Activated CD8-positive, alpha-beta T cell treated with anti-CD3 and anti-CD28 coated beads, Interleukin-2, amount 10 ng/mL, durations not matched to agents 7 days and 5 days (primary cell): ENCODE results near the gene BNIP1. TPM values are rescaled to one million over a fixed set of nuclear protein-coding genes. Genes with fewer than 3 reads are reported as not detected.

ENCODE experiments used
- total RNA-seq, 2 experiments: library from RNA; stranded (reverse); gene quantifications; one replicate each; pipeline ENCODE4 v1.2.3, GENCODE V29; 2021

Gene BNIP1
- total RNA-seq, 2 experiments from 2014 or later: 14.3 to 14.5 TPM

Other genes starting within 250 kb of the BNIP1 start
- 10 to 100 TPM; 45.1 to 49.4 TPM for gene RPL26L1, start 185.1 kb upstream of the BNIP1 start, total RNA-seq
- gene ATP6V0E1, start 160.8 kb upstream of the BNIP1 start, total RNA-seq: 100 to 1,000 TPM; 122 to 129 TPM
- 1 to 10 TPM; 8.7 to 10.0 TPM for gene CREBRF, start 88.2 kb upstream of the BNIP1 start, total RNA-seq
- gene NKX2-5, start 90.7 kb downstream of the BNIP1 start, total RNA-seq: not detected
- gene STC2, start 183.9 kb downstream of the BNIP1 start, total RNA-seq: 10 to 100 TPM; 14.8 to 16.6 TPM